Hematopoietic multipotent progenitor cell treated with erythropoietin and hydrocortisone succinate and interleukin-3 and kit ligand, for 4 days (in vitro differentiated cells): ENCODE results near the gene TMEM273.
A peak's percentile ranks its signal among the peaks of the same experiment; 100 is the strongest.

ENCODE experiments used
- DNase-seq: peaks from one replicate; pipeline ENCODE4 v3.0.0-alpha.2; 2015

The TMEM273 gene

DNA sequence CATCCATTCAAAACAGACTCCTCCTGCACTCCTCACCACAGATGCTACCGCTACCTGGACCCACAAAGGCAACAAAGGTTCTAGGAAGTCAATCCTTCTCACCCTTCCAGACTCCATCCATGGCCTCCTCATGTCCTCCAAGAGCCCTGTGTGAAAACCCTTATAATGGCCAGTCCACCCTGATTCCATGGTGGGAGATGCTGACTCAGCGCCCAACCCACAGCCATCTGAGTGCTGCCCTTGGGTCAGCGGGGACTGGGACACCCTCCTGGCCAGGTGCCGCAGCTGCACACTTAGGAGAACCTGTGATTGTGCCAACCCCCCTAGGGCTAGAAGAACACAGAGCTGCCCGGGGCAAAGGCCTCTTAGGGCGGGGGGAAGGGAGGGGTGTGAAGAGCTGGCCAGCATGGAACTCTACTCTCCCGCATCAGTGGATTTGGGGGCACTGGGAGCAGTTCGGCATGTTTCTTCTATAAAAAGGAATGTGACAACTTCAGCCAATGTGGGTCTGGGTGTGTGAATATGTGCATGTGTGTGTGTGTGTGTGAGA is 25.4 kb downstream of the TMEM273 start:
- no peak for DNase-seq

DNA sequence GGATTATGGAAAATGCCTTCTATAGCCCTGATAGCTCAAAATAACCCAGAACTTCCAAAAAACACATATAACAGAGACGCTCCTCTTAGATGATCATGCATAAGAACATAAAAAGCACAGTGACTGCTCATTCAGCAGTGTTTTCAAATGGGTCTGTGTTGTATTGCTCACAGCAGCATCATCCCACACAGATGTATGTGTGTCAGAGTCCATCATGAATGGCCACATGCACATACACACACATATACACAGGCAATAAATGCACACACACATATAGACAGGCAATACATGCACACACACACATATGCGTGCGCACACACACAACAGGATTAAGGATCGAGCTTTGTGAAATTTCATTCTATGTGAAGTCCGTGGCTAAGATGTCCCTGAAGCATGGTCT is 26.1 kb downstream of the TMEM273 start:
- no peak for DNase-seq

DNA sequence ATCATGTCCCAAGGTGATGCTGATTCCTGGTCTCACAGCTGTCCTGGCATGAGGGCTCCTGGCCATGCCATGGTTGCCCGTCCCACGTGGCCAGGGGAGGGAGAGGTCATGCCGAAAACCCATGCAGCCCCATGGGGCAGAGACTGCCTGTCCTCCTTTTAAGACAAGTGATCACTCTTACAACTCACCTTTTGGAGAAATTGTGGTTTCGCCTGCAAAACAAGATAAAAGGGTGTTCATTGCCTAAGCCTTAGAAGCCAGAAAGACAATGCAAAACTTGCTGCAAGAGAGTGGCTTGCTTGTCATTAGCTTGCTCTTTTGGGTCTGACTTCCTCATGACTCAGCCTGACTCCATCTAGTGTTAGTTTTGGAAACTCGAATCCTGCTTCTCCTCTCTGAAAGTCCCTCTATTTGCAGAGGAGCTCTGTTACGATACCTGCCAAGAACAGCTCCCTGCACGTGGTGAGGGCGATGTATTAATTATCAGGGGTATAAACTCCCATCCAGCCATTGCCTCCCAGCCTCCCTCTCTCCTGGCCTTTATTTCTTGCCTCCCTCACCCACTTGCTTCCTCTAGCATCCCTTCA is 26.7 kb downstream of the TMEM273 start:
- DNase-seq: peak; percentile 86

DNA sequence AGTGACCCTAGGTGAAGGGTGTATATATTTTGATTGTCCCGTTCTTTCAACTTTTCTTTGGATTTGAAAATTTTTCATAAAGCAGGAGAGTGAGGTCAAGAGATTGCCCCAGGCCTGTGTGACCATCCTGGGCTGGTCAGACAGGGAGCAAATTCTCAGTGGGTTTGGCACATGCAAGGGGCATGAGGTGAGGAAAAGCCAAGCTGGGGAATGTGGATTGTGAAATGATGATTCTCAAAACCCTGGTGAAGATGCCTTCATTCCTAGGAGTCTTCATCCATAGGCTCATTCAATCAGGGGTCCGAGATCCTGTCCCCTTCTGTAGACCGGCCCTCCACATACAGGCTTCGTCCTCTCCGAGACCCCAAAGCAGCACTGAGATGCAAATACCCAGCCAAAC is 27.4 kb downstream of the TMEM273 start:
- no peak for DNase-seq

DNA sequence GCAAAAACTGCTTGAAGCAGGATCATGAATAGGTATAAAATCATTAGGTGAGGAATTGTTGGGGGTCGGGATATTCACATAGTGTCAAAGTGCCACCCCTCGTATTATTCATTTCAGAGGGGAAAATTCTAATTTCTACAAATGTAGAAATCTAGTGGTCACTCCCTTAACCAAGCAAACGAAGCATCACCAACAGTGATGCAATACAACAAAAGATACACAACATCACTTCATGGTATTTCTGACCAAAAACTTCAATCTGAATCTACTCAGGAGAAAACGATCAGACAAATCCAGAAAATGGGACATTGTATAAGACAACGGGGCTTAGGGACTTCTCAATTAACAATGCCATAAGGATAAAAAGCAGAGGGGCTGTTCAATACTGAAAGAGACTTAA is 28.1 kb downstream of the TMEM273 start:
- no peak for DNase-seq

DNA sequence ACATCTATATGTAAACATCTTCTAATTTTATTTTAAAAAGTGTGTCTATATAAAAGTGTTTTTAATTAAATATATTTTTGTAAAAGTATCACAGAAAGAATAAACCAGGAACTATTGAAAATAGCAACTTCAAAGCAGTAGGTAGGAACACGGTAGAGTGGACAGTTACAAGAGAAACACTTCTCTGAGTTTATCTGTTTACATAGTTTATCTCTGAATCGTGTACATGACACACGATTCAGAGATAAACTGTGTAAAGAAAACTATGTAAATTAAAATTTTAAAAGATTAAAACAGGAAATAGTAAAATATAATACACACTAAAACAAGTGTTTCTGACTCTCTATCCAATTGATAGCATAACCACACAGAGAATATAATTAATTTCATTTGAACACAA is 29.3 kb downstream of the TMEM273 start:
- DNase-seq: no peak

DNA sequence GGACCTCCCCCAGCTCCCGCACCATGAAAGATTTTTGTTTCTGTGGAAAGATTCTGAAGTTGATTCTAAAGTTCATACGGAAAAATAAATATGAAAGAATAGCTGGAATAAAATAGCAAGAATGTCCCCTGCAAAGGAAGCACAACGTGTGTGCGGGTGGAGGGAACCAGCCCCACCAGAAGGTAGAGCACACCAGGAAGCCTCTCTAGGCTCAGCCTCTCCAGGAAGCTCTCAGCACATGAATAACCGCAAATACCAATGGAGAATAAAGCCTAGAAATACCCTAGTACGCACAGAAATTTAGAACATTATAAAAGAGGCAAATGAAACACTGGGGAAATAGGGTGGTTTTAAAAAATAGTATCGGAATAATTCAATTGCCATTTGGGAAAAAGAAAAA is 29.8 kb downstream of the TMEM273 start:
- no peak for DNase-seq

DNA sequence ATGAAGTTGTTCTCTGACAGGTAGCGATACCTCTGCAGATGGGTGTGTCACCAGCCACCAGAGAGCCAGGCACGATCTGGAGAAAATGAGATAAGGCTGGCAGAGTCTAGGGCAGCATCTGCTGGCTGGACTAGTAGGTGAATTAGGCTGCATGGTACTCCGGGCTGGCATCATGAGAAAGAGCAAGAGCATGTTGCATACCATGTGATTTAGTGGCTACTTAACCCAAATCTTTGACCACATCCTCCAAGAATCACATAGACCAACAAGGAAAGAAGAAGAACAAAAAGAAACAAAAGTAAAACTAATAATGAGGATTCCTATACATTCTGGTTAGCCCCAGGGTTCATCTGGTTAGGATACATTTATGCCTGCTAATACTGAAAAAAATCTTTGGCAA is 31.0 kb downstream of the TMEM273 start:
- DNase-seq: no peak

DNA sequence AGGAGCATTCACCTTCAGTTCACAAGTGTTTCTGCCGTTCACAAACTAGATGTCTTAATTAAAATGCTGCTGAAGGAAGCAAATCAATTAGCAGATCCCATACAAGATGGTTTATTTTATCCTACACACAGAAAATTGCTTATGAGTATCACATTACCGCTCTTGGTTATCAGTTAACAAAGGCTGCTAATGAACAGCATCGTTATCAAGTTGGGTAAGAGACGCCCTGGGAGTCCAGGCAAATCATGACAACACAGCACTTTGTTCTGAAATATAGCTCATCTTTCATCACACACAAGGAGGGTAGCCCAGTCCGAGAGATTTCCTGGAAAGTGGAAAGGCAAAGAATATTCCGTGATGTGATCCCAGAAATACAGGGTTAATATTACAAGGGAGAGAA is 33.5 kb downstream of the TMEM273 start:
- no peak for DNase-seq

DNA sequence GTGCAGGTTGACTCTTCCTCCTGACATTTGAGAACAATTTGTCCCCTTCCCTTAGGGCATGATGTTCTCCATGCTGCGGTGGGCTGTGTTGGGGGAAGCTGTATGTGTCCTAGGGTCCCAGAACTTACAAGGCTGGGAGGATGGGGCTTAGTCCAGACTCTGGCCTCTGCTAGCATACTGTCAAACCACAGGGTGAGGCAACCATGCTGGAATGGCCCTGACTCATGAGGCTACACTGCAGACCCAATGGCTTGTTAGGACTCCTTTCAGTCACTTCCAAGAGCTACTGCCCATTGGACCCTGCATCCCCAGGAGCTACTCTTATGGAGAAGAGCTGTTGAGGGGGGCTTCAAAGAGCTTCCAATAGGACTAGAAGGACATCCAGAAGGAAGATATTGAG is 34.2 kb downstream of the TMEM273 start:
- no peak for DNase-seq

DNA sequence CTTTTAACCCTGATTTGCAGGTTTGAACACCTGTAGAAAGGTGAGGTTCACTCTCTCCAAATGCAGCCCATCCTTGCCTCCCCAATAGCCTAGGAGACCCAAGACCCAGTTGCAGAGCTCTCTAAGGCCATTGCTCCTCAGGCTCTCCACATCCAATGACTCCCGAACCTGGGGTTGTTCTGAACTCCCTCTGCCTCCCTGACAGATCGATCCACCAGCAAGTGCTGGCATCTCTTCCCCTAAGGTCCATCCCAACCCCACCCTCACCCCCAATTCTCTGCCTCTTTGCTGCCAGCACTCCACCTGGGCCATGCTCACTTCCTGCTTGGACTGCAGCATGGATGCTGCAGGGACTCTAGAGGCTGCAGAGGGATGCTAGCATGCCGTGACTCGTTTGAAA is 35.1 kb downstream of the TMEM273 start:
- DNase-seq: no peak

DNA sequence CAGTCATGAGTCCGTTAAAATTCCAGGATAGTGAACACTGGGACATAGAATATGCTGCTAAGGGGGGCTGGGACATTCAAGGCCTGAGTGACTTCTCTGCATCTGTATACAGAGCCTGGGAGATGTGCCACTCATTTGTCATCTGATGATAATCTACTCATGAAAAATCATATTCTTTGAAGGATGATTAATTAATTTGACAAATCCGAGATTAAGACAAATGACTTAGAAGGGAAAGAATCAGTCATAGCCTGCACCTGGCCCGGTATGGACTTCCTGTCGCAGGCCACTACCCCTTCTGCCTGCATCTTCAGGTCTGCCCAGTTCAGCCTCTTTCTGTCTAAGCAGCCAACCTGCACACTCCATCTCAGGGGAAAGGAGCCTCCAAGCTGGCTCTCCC is 35.5 kb downstream of the TMEM273 start:
- DNase-seq: no peak

DNA sequence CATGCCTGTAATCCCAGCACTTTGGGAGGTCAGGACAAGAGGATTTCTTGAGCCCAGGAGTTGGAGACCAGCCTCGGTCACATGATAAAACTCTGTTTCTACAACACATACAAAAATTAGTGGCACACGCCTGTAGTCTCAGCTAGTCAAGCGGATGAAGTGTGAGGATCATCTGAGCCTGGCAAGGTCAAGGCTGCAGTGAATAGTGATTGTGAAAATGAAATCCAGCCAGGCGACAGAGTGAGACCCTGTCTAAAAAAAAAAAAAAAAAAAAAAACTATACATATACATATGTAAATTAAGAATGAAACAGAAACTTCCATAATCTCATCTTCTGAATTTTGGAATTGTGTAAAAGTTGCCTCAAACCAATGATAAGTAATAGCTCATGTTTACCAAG is 36.2 kb downstream of the TMEM273 start:
- DNase-seq: no peak

DNA sequence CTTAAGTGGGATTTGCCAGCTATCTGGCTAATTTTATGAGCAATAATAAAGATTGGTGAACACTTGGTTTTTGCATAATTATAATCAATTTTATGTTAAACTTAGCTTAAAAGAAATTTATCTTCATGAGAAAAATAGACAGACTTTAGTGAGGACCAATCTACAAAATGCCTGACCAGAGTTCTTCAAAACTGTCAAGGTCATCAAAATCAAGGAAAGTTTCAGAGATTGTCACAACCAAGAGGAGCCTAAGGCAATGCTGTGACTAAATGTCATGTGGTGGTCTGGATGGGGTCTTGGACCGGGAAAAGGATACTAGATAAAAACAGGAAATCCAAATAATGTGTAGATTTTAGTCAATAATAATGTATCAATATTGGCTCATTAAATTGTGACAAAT is 36.7 kb downstream of the TMEM273 start:
- no peak for DNase-seq

DNA sequence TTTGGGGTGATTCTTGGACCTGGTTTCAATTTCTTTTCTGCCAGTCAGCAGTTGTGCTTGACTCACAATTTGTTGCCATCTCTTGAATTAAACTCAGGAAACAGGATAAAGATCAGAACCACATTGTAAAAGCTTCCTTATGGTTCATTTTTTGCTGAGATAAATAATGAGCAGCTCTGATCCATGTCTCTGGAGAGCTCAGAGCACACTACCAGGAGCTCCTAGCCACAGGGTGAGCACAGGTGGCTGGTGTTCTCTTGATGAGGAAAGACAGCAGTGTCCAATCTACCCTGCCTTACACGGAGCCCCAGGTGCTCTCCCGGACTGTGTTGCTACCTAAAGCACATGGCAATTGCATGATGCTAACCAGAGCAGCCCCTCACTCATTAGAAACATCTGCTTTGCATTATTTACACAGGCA is 37.2 kb downstream of the TMEM273 start:
- DNase-seq: peak; percentile 48

DNA sequence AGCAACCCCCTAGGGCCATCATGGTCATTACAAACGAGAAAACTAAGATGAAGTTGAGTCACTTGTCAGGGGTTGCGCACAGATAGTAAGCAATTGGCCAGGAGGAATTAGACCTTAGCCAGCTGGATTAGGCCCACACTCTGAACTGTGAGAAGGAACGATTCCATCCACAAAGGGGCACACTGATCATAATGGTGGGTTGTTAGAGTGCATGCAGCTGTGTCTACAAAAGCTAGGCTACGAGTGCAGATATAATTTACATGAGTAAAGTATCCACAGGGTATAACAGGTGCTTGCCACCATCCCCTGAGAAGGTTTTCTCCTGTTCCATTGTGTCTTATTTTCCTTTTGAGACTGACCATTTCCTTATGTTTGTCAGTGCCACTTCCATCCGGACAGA is 37.8 kb downstream of the TMEM273 start:
- DNase-seq: no peak

DNA sequence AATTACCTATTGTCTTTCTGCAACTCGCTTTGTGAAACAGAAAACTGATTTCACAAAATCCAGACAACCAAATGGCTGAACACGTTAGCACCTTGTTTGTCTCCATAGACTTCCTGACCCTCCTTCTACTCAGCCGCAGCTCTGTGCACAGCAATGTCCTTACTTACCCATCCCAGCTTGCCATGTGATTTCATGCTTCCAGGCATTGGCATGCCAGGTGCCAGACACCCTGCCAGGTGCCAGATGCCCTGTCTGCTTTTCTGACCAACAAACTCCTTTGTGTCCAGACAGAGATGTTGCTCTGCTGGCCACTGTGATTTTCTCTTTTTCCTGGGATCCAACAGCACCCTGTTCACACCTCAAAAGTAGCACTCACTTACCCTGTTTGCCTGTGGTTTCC is 38.3 kb downstream of the TMEM273 start:
- no peak for DNase-seq

DNA sequence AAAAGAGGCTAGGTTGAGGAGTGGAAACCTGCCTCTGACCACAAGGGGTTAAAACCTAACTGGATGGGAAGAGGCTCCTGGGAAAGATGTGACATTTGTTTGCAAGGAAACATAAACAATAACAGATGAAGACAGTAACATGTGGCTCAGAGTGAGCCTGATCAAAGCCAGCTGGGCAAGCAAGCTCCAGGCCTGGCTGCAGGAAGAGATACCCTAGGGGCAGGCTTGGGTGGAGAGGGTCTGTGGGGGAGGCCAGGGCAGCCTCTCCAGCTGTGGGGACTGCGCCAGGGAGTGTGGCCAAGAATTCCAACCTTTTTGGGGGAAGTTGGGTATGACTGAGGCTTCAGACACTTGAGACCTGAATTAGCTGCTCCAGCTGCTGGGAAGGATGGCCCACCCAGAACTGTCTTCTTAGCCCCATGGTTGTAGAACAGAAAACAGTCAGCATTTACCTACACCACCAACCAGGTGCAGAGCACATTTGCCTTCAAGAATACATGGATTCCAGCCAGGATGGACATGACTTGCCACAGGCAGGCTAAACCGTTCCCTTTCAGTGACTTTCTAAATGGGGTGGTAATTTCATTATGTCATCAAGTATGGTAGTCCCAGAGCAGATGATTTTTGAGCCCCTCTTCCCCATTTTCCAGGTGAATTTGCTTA is 44.0 kb downstream of the TMEM273 start:
- DNase-seq: no peak

DNA sequence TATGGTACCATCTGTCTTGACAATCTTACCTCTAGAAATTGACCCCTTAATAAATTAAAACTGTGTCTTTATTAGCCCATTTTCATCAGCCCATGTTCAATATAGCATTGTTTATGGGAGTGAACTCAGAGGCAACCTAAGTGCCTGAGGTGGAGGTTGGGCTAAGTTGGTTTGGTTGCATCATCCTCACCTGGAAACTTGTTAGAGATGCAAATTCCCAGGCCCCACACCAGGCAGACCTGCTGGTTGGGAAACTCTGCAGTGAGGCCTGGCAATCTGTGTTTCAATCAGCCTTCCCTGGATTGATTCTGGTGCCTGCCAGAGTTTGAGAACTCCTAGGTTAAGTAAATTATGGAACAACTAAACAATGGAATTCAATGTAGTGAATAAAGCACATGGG is 44.9 kb downstream of the TMEM273 start:
- DNase-seq: no peak

DNA sequence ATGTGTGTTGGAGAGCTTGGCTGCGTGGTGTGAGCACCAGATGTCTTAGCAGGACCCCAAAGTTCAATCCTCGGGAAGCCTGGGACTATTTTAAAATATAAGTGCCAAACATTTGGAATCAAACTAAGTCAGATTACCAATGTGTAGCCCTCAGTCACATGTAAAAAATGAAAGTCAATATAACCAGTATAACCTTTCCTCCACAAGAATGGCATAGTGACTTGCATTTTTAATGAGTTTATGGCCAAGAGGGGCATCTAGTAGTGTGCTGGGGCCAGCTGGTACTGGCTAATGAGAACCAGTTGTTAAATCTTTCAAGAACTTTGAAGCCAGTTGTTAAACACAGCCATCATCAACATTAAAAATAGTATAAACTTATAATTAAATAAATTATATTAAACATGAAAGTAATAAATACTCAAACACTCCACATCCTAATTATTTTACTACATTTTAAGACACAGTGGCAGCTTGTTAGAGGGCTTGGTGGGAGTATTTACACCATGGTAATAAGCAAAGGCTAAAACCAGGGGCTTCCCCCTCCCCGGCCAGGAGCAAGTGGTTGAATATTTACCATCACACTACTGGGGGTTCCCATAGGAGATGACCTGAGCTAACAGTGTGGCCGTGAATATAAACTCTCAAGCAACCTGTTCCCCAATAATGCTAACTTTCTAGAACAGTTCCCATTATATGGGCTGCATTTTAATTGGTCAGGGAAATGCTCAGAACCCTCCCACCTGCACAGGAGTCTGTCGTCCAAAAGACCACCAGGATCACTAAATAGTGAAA is 46.5 kb downstream of the TMEM273 start:
- DNase-seq: no peak

DNA sequence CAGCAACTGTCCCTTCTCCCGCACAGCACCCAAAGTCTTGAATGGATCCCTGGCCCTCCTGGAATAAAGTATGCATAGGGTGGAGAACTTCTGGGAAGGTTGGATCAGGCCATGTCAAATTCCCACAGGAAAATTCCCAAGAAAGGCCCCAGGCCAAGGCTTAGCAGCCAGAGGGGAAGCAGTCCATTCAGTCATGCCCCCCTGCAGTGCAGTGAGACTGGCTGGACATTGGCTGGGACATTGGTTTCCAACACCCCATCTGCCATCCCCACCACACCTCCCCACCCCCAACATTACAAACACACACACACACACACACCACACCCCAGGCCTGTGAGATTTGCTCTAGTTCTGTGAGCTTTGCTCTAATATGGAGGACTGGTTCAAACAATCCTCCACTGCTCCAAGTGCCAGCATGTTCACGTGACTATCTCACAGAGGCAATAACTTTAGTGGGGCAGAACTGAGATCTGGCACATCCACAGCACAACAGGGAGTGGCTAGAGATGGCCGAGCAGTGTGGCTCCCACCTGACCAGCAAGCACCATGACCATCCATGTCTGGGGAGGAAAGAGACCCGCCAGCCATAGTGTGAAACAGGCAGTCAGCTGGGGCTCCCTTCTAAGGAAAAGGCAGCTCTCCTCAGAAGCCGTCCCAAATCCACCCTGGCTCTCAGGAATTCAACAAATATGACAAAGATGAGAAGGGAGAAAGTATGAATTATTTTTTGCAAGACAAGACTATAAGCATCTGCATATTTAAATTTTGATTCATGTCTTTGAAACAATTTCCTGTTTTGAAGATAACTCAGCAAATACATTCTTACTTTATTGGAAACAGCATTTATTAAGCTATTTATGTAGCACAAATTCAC is 47.6 kb downstream of the TMEM273 start:
- no peak for DNase-seq

DNA sequence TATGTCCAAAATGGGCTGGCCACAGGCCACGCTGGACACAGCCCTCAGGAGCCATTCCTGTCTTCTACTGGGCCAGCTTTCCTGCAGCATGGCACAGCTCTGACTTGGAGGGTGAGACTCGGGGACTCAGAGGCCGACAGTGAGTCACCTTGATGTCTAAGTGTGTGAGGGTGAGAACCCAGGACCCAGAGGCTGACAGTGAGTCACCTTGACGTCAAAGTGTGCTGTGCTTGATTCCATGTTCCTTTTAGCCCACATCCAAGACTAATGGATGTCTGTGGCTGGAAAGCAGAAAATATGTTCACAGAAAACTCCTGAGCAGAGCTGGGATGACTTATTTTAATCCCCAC is 48.4 kb downstream of the TMEM273 start:
- DNase-seq: no peak
